ENCODE measurements around the gene DPF3.

GRCh38 chr14:72613975-72614319, 280.0 kb downstream of the DPF3 start:
- TF ChIP-seq CTCF (IDR thresholded peaks at IDR 0.05) (no peak), POLR2A (IDR thresholded peaks at IDR 0.05) (no peak), POLR2AphosphoS5 (IDR thresholded peaks at IDR 0.05) (no peak)

Measured in prostate gland (tissue), 2 donors.